Activated CD8-positive, alpha-beta memory T cell treated with anti-CD3 and anti-CD28 coated beads for 24 hours (primary cell): ENCODE measurements around the gene RPLP2.

Experiments used
- DNase-seq: peaks from one replicate; pipeline ENCODE4 v3.0.0-alpha.2; 2020

The RPLP2 gene

GRCh38 chr11:839280-839623, 29.5 kb downstream of the RPLP2 start:
- DNase-seq: no peak

- no peak for DNase-seq
These were observed 30.3 kb downstream of the RPLP2 start for GRCh38 chr11:839875-840617.

- DNase-seq: no peak
These were observed 32.2 kb downstream of the RPLP2 start for GRCh38 chr11:841981-842369.

- DNase-seq: peak; percentile 96
These were observed 32.7 kb downstream of the RPLP2 start, which contains the start of the genes POLR2L and TSPAN4 for GRCh38 chr11:842370-843002. TSS of gene POLR2L (minus strand) at chr11:842529. CDS start at chr11:842508, 21 bp downstream. TSS of gene TSPAN4 (plus strand) at chr11:842852. CDS start at chr11:850305, 7,453 bp downstream.

- DNase-seq: no peak
These were observed 33.4 kb downstream of the RPLP2 start for GRCh38 chr11:843086-843734.

- no peak for DNase-seq
These were observed 34.3 kb downstream of the RPLP2 start for GRCh38 chr11:843818-844692.

- no peak for DNase-seq
These were observed 35.2 kb downstream of the RPLP2 start for GRCh38 chr11:844693-845644.

GRCh38 chr11:845872-846495, 36.2 kb downstream of the RPLP2 start:
- DNase-seq: no peak

- no peak for DNase-seq
These were observed 36.8 kb downstream of the RPLP2 start for GRCh38 chr11:846496-847098.

GRCh38 chr11:847876-848275, 38.1 kb downstream of the RPLP2 start:
- no peak for DNase-seq

- peak; percentile 88 for DNase-seq
These were observed 38.7 kb downstream of the RPLP2 start for GRCh38 chr11:848380-848931.

GRCh38 chr11:849104-849824, 39.5 kb downstream of the RPLP2 start:
- no peak for DNase-seq

GRCh38 chr11:849951-850774, 40.4 kb downstream of the RPLP2 start:
- no peak for DNase-seq

GRCh38 chr11:850775-851763, 41.3 kb downstream of the RPLP2 start:
- DNase-seq: no peak

- no peak for DNase-seq
These were observed 43.0 kb downstream of the RPLP2 start for GRCh38 chr11:852762-853161.

GRCh38 chr11:853682-854448, 44.1 kb downstream of the RPLP2 start:
- DNase-seq: no peak
